K562 (cell line): ENCODE measurements around the gene LAMTOR4. TPM values are rescaled to one million over a fixed set of nuclear protein-coding genes. Genes with fewer than 3 reads are reported as not detected.

ENCODE experiments used
- ARID2 ChIP-seq: fragments of 450-650 bp; IDR thresholded peaks from 2 replicates; pipeline ENCODE4 v1.6.1; 2017; ENCODE audit warnings: antibody characterized with exemption, mild to moderate bottlenecking
- ATF7 ChIP-seq: fragments of 450-650 bp; IDR thresholded peaks from 2 replicates; pipeline ENCODE4 v1.7.1; 2014; ENCODE audit warnings: mild to moderate bottlenecking, moderate library complexity
- CBX3 ChIP-seq, 2 experiments: IDR thresholded peaks; 1 replicate in 1 of 2; 2 replicates in 1 of 2; pipeline ENCODE4 v1.6.1; 2012; ENCODE audit warnings: inconsistent platforms in 2 of 2, low read length in 2 of 2, borderline replicate concordance in 1 of 2, control low read depth in 1 of 2
- CC2D1A ChIP-seq: fragments of 450-650 bp; IDR thresholded peaks from 2 replicates; pipeline ENCODE4 v1.6.1; 2017; ENCODE audit warnings: mild to moderate bottlenecking
- CEBPG ChIP-seq, 3 experiments: fragments of 200-800 bp in 1 of 3; sonication (Bioruptor generic) in 1 of 3; sonication (generic) in 1 of 3; formaldehyde crosslinking in 1 of 3; IDR thresholded peaks in 2 of 3; conservative IDR thresholded peaks in 1 of 3; 2 replicates each; pipeline versions ENCODE4 v1.6.1 to v1.8.0; 2016 to 2022; ENCODE audit warnings: missing compliant biosample characterization in 2 of 3, missing genetic modification characterization in 2 of 3, mild to moderate bottlenecking in 1 of 3, missing genetic modification reagents in 1 of 3
- CREBBP ChIP-seq: IDR thresholded peaks from one replicate; pipeline ENCODE4 v1.6.1; 2012; ENCODE audit warnings: low read depth, mild to moderate bottlenecking, control low read depth, inconsistent platforms, low read length
- FOXK2 ChIP-seq, 2 experiments: fragments of 450-650 bp; IDR thresholded peaks in 1 of 2; conservative IDR thresholded peaks in 1 of 2; 2 replicates each; pipeline ENCODE4 v1.6.1; 2016; ENCODE audit warnings: low read depth in 2 of 2, mild to moderate bottlenecking in 1 of 2
- GABPA ChIP-seq: fragments of 200-800 bp; sonication (Bioruptor generic); conservative IDR thresholded peaks from 2 replicates; pipeline ENCODE4 v1.6.1; 2016; ENCODE audit warnings: low read depth, missing genetic modification characterization, missing compliant biosample characterization
- GTF2A2 ChIP-seq: IDR thresholded peaks from 2 replicates; pipeline ENCODE4 v1.6.1; 2016; ENCODE audit warnings: mild to moderate bottlenecking, missing genetic modification characterization, missing compliant biosample characterization
- MBD1 ChIP-seq: fragments of 250-450 bp; sonication (Bioruptor Pico); IDR thresholded peaks from 2 replicates; pipeline ENCODE4 v1.8.0; 2022; ENCODE audit warnings: inconsistent platforms
- MTA3 ChIP-seq: fragments of 450-650 bp; formaldehyde crosslinking; IDR thresholded peaks from 2 replicates; pipeline ENCODE4 v1.6.1; 2017; ENCODE audit warnings: mild to moderate bottlenecking, borderline replicate concordance
- MYC ChIP-seq, 2 experiments: fragments of 250-450 bp in 1 of 2; sonication (Bioruptor Pico) in 1 of 2; IDR thresholded peaks; 2 replicates each; pipeline versions ENCODE4 v1.5.1 to v1.6.1; 2012 to 2021; ENCODE audit warnings: low read depth in 2 of 2, borderline replicate concordance in 1 of 2, improper control_type of control experiment in 1 of 2, low read length in 1 of 2, mild to moderate bottlenecking in 1 of 2, moderate library complexity in 1 of 2
- NCOA2 ChIP-seq, 2 experiments: fragments of 450-650 bp; IDR thresholded peaks; 2 replicates each; pipeline ENCODE4 v1.6.1; 2018; ENCODE audit warnings: mild to moderate bottlenecking in 2 of 2, moderate library complexity in 1 of 2; ENCODE audit not compliant: partially characterized antibody in 2 of 2
- NRF1 ChIP-seq, 2 experiments: fragments of 450-650 bp; IDR thresholded peaks in 1 of 2; conservative IDR thresholded peaks in 1 of 2; 2 replicates each; pipeline ENCODE4 v1.6.1; 2014; ENCODE audit warnings: mild to moderate bottlenecking in 2 of 2
- RAD21 ChIP-seq, 2 experiments: fragments of 250-450 bp in 1 of 2; fragments of 450-650 bp in 1 of 2; sonication (Bioruptor Pico) in 1 of 2; formaldehyde crosslinking in 1 of 2; IDR thresholded peaks in 1 of 2; conservative IDR thresholded peaks in 1 of 2; 2 replicates each; pipeline versions ENCODE4 v1.4.0 to v1.8.0; 2020 to 2022; ENCODE audit warnings: mild to moderate bottlenecking in 2 of 2, moderate library complexity in 1 of 2
- RAD51 ChIP-seq: fragments of 450-650 bp; IDR thresholded peaks from 2 replicates; pipeline ENCODE4 v1.7.1; 2016; ENCODE audit warnings: low read depth, mild to moderate bottlenecking, borderline replicate concordance
- SMAD4 ChIP-seq: fragments of 250-450 bp; sonication (Bioruptor Pico); conservative IDR thresholded peaks from 2 replicates; pipeline ENCODE4 v1.8.0; 2021; ENCODE audit warnings: inconsistent platforms, mild to moderate bottlenecking, moderate library complexity
- SMARCA5 ChIP-seq: fragments of 450-650 bp; IDR thresholded peaks from 2 replicates; pipeline ENCODE4 v1.6.1; 2016
- SOX6 ChIP-seq: fragments of 450-650 bp; IDR thresholded peaks from 2 replicates; pipeline ENCODE4 v1.6.1; 2014; ENCODE audit warnings: mild to moderate bottlenecking
- THRA ChIP-seq: fragments of 450-650 bp; IDR thresholded peaks from 2 replicates; pipeline ENCODE4 v1.6.1; 2017; ENCODE audit warnings: mild to moderate bottlenecking, moderate library complexity
- ZFP1 ChIP-seq: fragments of 450-650 bp; formaldehyde crosslinking; IDR thresholded peaks from 2 replicates; pipeline ENCODE4 v1.4.0; 2020; ENCODE audit warnings: mild to moderate bottlenecking, mixed read lengths
- ZNF274 ChIP-seq: IDR thresholded peaks from 2 replicates; pipeline ENCODE4 v1.6.1; 2011; ENCODE audit warnings: low read depth, mild to moderate bottlenecking, low read length, moderate library complexity, borderline replicate concordance
- ZNF41 ChIP-seq: fragments of 250-450 bp; sonication (Bioruptor Pico); conservative IDR thresholded peaks from 2 replicates; pipeline ENCODE4 v1.4.0; 2020; ENCODE audit warnings: mild to moderate bottlenecking
- ZNF668 ChIP-seq: fragments of 250-450 bp; sonication (Bioruptor Pico); IDR thresholded peaks from 2 replicates; pipeline ENCODE4 v1.8.0; 2022; ENCODE audit warnings: mild to moderate bottlenecking, inconsistent platforms
- ZNF764 ChIP-seq: fragments of 250-450 bp; sonication (Bioruptor Pico); IDR thresholded peaks from 2 replicates; pipeline ENCODE4 v1.4.0; 2020; ENCODE audit warnings: low read depth, mild to moderate bottlenecking, moderate library complexity
- polyA plus RNA-seq, 8 experiments: library from polyadenylated mRNA; depleted of rRNA in 4 of 8; stranded (reverse) in 5 of 8; unstranded in 3 of 8; fragments of >200 nt; fragmentation: Nextera tagmentation in 2 of 8; fragmentation: Illumina TruSeq in 1 of 8; extraction: Ambion mirVana in 2 of 8; extraction: Trizol in 1 of 8; gene quantifications; 2 replicates each; pipeline versions ENCODE4 v1.2.1 to v1.2.3, GENCODE V29; 2011 to 2014; ENCODE audit warnings: inconsistent platforms in 1 of 8, missing spikeins in 1 of 8
- total RNA-seq, 7 experiments: library from RNA; depleted of rRNA in 6 of 7; stranded (reverse); fragments of >200 nt in 6 of 7; fragmentation: Illumina TruSeq in 2 of 7; extraction: Trizol in 2 of 7; gene quantifications; 2 replicates each; pipeline versions ENCODE4 v1.2.1 to v1.2.3, GENCODE V29; 2011 to 2021; ENCODE audit warnings: low replicate concordance in 1 of 7

Gene LAMTOR4
- total and polyA plus RNA-seq, 9 of the 15 experiments (the other 6 are each of a cell fraction or from before 2014, with no cell fraction given), result 79.6 to 314 (median 195) TPM

GRCh38 chr7:100132697-100133151, 16.0 kb upstream of the LAMTOR4 start (continued):
- TF ChIP-seq NCOA2 (IDR thresholded peaks at IDR 0.05; ENCODE audit: partially characterized antibody in 2 of 2), result no peak
- TF ChIP-seq GTF2A2 (tag), result no peak
- 0 out of 4 replicates have a peak, but pooled peaks of 1 of the 2 experiments have one; percentile 17 for TF ChIP-seq FOXK2 (conservative IDR thresholded peaks at IDR 0.05 in 1 of 2, IDR thresholded peaks at IDR 0.05 in 1 of 2; ENCODE audit: low read depth in 2 of 2)
- TF ChIP-seq CC2D1A, result peak; percentile 98
- TF ChIP-seq RAD51, result peak; percentile 15; the same call in 1 of the 2 replicates
- 0 out of 4 replicates have a peak, but pooled peaks of 1 of the 2 experiments have one; percentile 1 for TF ChIP-seq NRF1 (conservative IDR thresholded peaks at IDR 0.05 in 1 of 2, IDR thresholded peaks at IDR 0.05 in 1 of 2)
- TF ChIP-seq ZNF274, result no peak
- TF ChIP-seq MYC (IDR thresholded peaks at IDR 0.05; ENCODE audit: low read depth, low read length), result 0 out of 2 replicates have a peak, but pooled peaks have one; percentile 37
- no peak for TF ChIP-seq MYC (CRISPR knock-in tag; IDR thresholded peaks at IDR 0.05; ENCODE audit: borderline replicate concordance, low read depth)
- TF ChIP-seq CEBPG (CRISPR knock-in tag; IDR thresholded peaks at IDR 0.05), result no peak
- TF ChIP-seq CEBPG (tag; conservative IDR thresholded peaks at IDR 0.05 in 1 of 2, IDR thresholded peaks at IDR 0.05 in 1 of 2), result no peak
- no peak for TF ChIP-seq SMARCA5
- peak; percentile 100 for TF ChIP-seq ARID2
- no peak for TF ChIP-seq THRA
- TF ChIP-seq SOX6, result no peak
- no peak for TF ChIP-seq SMAD4 (CRISPR knock-in tag)
- TF ChIP-seq CREBBP, result no peak
- no peak for TF ChIP-seq ZFP1 (CRISPR knock-in tag)
- TF ChIP-seq CBX3 (IDR thresholded peaks at IDR 0.05; ENCODE audit: borderline replicate concordance in 1 of 2, low read length in 2 of 2), result peak in 1 of 2 experiments; percentile 41; a peak in 1 of 3 replicates
- peak; percentile 38; the same call in 1 of the 2 replicates for TF ChIP-seq ATF7
- TF ChIP-seq MBD1 (CRISPR knock-in tag), result no peak
- TF ChIP-seq GABPA, result no peak
- no peak for TF ChIP-seq ZNF41 (CRISPR knock-in tag)
- 0 out of 2 replicates have a peak, but pooled peaks have one; percentile 50 for TF ChIP-seq ZNF764 (CRISPR knock-in tag)
- peak; percentile 99 for TF ChIP-seq RAD21 (CRISPR knock-in tag; conservative IDR thresholded peaks at IDR 0.05 in 1 of 2, IDR thresholded peaks at IDR 0.05 in 1 of 2)
- TF ChIP-seq ZNF668, result no peak
- no peak for TF ChIP-seq MTA3
